NB4 (cell line): Measurements from ENCODE around the gene CFAP43.

ENCODE experiments used
- DNase-seq: peaks from one replicate; pipeline ENCODE4 v3.0.0; 2010; ENCODE audit warnings: low read depth
- H3K4me3 ChIP-seq: one replicate; pipeline ENCODE4 v1.5.1; 2011; ENCODE audit warnings: mild to moderate bottlenecking, low read depth, low read length, moderate library complexity
- MYC ChIP-seq: IDR thresholded peaks from 2 replicates; pipeline ENCODE4 v1.6.1; 2011; ENCODE audit warnings: low read depth, low read length
- POLR2A ChIP-seq: IDR thresholded peaks from 2 replicates; pipeline ENCODE4 v1.6.1; 2011; ENCODE audit warnings: mild to moderate bottlenecking; ENCODE audit not compliant: insufficient read length; ENCODE audit errors: extremely low read depth
- TF ChIP-seq, protein P1 (sequence below): IDR thresholded peaks from 2 replicates; pipeline ENCODE4 v1.6.1; 2011; ENCODE audit warnings: low read depth, low read length
- TF ChIP-seq, protein P2 (sequence below): IDR thresholded peaks from one replicate; pipeline ENCODE4 v1.5.1; 2012; ENCODE audit warnings: low read depth, low read length

The CFAP43 gene

DNA sequence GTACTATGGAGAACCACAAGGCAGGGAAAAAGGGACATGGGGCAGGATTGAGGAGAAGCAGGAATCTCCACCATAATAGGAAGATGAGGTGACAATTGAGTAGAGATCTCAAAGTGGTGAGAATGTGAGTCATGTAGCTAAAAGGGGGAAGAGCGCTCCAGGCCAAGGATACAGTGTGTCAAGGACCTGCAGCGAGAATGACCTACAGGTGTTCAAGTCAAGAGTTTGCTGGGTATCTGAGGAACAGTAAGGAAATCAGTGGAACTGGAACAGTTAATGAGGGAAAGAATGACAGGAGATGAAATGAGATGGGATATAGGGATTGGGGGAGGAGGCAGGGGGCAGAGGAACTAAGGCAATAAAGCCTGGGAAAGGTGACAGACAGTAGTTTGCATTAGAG lies 76.6 kb downstream of the CFAP43 start:
- no peak for DNase-seq
- no peak overlapping the region for H3K4me3 ChIP-seq
- TF ChIP-seq POLR2A (no peak), MYC (no peak)
- TF ChIP-seq, protein P1, sequence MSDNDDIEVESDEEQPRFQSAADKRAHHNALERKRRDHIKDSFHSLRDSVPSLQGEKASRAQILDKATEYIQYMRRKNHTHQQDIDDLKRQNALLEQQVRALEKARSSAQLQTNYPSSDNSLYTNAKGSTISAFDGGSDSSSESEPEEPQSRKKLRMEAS, result no peak
- TF ChIP-seq, protein P2, sequence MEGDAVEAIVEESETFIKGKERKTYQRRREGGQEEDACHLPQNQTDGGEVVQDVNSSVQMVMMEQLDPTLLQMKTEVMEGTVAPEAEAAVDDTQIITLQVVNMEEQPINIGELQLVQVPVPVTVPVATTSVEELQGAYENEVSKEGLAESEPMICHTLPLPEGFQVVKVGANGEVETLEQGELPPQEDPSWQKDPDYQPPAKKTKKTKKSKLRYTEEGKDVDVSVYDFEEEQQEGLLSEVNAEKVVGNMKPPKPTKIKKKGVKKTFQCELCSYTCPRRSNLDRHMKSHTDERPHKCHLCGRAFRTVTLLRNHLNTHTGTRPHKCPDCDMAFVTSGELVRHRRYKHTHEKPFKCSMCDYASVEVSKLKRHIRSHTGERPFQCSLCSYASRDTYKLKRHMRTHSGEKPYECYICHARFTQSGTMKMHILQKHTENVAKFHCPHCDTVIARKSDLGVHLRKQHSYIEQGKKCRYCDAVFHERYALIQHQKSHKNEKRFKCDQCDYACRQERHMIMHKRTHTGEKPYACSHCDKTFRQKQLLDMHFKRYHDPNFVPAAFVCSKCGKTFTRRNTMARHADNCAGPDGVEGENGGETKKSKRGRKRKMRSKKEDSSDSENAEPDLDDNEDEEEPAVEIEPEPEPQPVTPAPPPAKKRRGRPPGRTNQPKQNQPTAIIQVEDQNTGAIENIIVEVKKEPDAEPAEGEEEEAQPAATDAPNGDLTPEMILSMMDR, result no peak

DNA sequence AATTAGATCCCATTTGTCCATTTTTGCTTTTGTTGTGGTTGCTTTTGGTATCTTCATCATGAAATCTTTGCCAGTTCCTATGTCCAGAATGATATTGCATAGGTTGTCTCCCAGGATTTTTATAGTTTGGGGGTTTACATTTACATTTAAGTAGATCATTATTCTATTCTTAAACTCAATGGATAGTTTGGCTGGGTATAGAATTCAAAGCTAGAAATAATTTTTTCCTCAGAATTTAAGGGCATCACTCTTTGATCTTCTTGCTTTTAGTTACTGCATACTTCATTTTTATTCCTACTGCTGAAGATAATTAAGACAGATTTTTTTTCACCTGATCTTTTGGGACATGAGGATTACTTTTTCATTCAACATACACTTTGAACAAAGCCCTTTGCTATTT lies 80.4 kb downstream of the CFAP43 start:
- TF ChIP-seq, protein P1, result no peak
- TF ChIP-seq MYC, result no peak
- TF ChIP-seq, protein P2, result no peak
- no peak for TF ChIP-seq POLR2A
- H3K4me3 ChIP-seq, result no peak overlapping the region
- DNase-seq, result no peak

DNA sequence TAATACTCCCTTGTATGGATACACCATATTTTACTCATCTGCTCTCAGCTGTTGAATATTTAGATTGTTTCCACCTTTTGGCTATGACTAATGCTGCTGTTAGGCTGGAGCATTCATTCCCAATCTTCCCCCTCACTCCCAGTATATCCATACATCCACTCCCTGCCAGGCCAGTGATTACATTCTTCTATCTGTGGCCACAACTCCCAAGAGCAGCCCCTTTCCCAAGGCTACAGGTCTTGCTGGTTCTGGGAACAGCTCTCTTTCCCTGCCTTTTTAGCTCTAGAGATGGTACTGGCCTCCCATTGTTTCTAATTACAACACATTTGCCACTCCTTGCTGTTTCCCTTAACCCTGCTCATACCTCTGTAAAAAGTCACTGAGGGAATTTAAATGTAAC lies 82.0 kb downstream of the CFAP43 start:
- TF ChIP-seq MYC (no peak), POLR2A (no peak)
- TF ChIP-seq, protein P1, result no peak
- TF ChIP-seq, protein P2, result no peak
- H3K4me3 ChIP-seq, result no peak overlapping the region
- DNase-seq, result no peak

DNA sequence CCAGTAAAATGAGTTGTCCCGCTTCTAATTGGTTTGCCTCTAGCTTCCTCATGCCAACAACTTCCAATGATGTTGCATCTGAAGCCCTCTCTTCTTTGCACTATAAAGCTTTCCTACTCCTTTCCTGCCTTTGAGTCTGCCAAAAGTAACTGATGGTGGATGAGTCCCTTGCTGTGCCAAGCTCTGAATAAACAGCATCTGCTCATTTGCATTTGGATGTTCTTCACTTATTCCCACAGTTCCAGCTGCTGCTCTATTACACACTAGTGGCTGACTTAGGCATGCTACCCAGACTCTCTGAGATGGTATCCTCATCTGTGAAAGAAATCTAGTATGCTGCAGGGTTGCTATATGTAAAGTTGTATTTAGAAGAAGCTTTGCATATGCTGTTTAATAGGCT lies 85.3 kb downstream of the CFAP43 start:
- DNase-seq, result no peak
- no peak overlapping the region for H3K4me3 ChIP-seq
- TF ChIP-seq, protein P1, result no peak
- TF ChIP-seq MYC, result no peak
- TF ChIP-seq, protein P2, result no peak
- no peak for TF ChIP-seq POLR2A

DNA sequence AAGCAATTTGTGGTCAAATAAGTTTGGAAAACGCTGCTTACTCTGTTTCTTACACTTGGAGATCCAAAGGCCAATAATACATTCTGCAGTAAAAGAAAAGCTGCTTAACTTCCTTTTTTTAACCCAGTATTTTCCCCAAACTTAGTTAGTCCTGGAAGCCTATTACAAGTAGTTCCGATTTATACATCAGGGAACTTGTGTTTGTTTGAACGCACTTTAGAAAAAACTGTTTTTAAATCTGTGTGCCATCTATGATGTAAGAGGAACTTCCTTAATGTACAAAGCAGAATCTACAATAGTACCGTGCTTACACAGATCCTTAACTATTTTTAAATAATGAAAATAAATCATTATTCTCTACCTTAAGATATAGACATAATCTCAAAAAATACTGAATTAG lies 87.2 kb downstream of the CFAP43 start:
- no peak for TF ChIP-seq MYC
- TF ChIP-seq, protein P1, result no peak
- H3K4me3 ChIP-seq, result no peak overlapping the region
- no peak for DNase-seq

DNA sequence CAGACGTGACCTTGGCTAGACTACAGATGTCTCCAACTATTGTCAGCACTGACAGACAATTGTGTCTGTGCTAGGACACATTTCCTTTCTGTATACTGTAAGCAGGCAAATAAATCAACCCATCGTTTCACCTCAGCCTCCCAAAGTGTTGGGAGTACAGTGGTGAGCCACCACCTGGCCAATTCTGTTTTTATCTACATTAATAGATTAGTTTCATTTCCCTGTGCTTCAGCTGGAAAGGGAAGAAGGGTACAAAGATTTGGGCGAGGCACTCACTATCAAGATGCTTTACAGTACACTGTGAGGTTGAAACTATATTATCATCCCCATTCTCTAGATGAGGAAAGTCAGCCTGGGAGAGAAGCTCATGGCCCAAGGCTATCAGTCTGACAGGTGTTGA lies 88.3 kb downstream of the CFAP43 start:
- TF ChIP-seq, protein P1, result no peak
- TF ChIP-seq MYC, result no peak
- TF ChIP-seq, protein P2, result no peak
- TF ChIP-seq POLR2A, result no peak
- H3K4me3 ChIP-seq, result no peak overlapping the region
- DNase-seq, result no peak
